BLaER1 treated with 17β-estradiol and CSF1 and Interleukin-3, amounts not matched to agents 10 nM and 100 nM (cell line): ENCODE measurements around the gene PDXK.

ENCODE experiments used
- H3K27ac ChIP-seq, 11 experiments: shearing (Covaris generic); formaldehyde crosslinking; 2 replicates each; pipeline ENCODE4 v1.8.1; 2022
- H3K27me3 ChIP-seq, 11 experiments: shearing (Covaris generic); formaldehyde crosslinking; 2 replicates each; pipeline ENCODE4 v1.8.1; 2022
- H3K36me3 ChIP-seq, 11 experiments: shearing (Covaris generic); formaldehyde crosslinking; 2 replicates each; pipeline ENCODE4 v1.8.1; 2022
- H3K4me1 ChIP-seq, 10 experiments: shearing (Covaris generic); formaldehyde crosslinking; 2 replicates each; pipeline ENCODE4 v1.8.1; 2022
- H3K4me2 ChIP-seq, 11 experiments: shearing (Covaris generic); formaldehyde crosslinking; 2 replicates each; pipeline ENCODE4 v1.8.1; 2022
- H3K4me3 ChIP-seq, 10 experiments: shearing (Covaris generic); formaldehyde crosslinking; 2 replicates each; pipeline ENCODE4 v1.8.1; 2022
- H3K9ac ChIP-seq, 11 experiments: shearing (Covaris generic); formaldehyde crosslinking; 2 replicates each; pipeline ENCODE4 v1.8.1; 2022
- H3K9me3 ChIP-seq, 11 experiments: shearing (Covaris generic); formaldehyde crosslinking; replicated peaks in 1 of 11; 2 replicates each; pipeline ENCODE4 v1.8.1; 2022
- H4K20me1 ChIP-seq, 11 experiments: shearing (Covaris generic); formaldehyde crosslinking; 2 replicates each; pipeline ENCODE4 v1.8.1; 2022
- Cebpa-rat ChIP-seq, 11 experiments: shearing (Covaris generic); IDR thresholded peaks; 2 replicates each; pipeline ENCODE4 v1.8.1; 2022

Gene PDXK

GRCh38 chr21:43811262-43812105, 92.6 kb downstream of the PDXK start:
- no peak for TF ChIP-seq Cebpa-rat (IDR thresholded peaks at IDR 0.05)
- H3K9ac ChIP-seq, result peak overlapping the region; percentile 65 to 89 (median 76)
- peaks cover 80 to 97% (median 94%) of the 10 kb centered on the region in 10 experiments for H3K4me1 ChIP-seq
- H4K20me1 ChIP-seq, result peaks cover 0 to 24% (median 0%) of the 10 kb centered on the region in 11 experiments; a peak in 4 of 22 replicates
- peak overlapping the region; percentile 1 to 76 (median 55); a peak in 18 of 20 replicates for H3K4me3 ChIP-seq
- no peaks in the 10 kb centered on the region for H3K9me3 ChIP-seq
- peaks cover 0 to 39% (median 13%) of the 10 kb centered on the region in 11 experiments; a peak in 15 of 22 replicates for H3K36me3 ChIP-seq
- peak overlapping the region; percentile 87 to 99 (median 95) for H3K4me2 ChIP-seq
- no peaks in the 10 kb centered on the region for H3K27me3 ChIP-seq
- peak overlapping the region; percentile 31 to 99 (median 94); a peak in 21 of 22 replicates for H3K27ac ChIP-seq
